IPS DF 6.9 (cell line): Measurements from ENCODE around the gene ACTL7B.
"Not testable (repeated sequence)": the region's sequence is repeated elsewhere in the genome, so short reads cannot be mapped to it uniquely, and the experiment has no call there.

Experiments used
- DNase-seq: peaks from one replicate; pipeline ENCODE4 v3.0.0-alpha.2; 2013; ENCODE audit warnings: low read depth, low spot score
- H3K27ac ChIP-seq: one replicate; pipeline ENCODE4 v1.5.1; 2013; ENCODE audit warnings: low read length, control low read depth
- H3K27me3 ChIP-seq: 2 replicates; pipeline ENCODE4 v1.6.1; 2013; ENCODE audit warnings: mild to moderate bottlenecking, low read length; ENCODE audit not compliant: control insufficient read depth, insufficient read depth
- H3K36me3 ChIP-seq: 2 replicates; pipeline ENCODE4 v1.6.1; 2013; ENCODE audit warnings: low read length; ENCODE audit not compliant: control insufficient read depth, insufficient read depth
- H3K4me1 ChIP-seq: 2 replicates; pipeline ENCODE4 v1.6.1; 2013; ENCODE audit warnings: low read length; ENCODE audit not compliant: control insufficient read depth, insufficient read depth
- H3K4me3 ChIP-seq: 2 replicates; pipeline ENCODE4 v1.5.1; 2013; ENCODE audit warnings: mild to moderate bottlenecking, low read length
- H3K9me3 ChIP-seq: 2 replicates; pipeline ENCODE4 v1.6.1; 2013; ENCODE audit warnings: low read length, inconsistent platforms; ENCODE audit not compliant: control insufficient read depth, insufficient read depth
- WGBS: extraction: QIAGEN DNeasy Blood & Tissue Kit; methylation state at CpG from one replicate; pipeline ENCODE4 v1.1.7; 2013; ENCODE audit warnings: mixed read lengths, missing lambda C conversion rate; ENCODE audit not compliant: insufficient read length, insufficient coverage; 5-methylcytosine and 5-hydroxymethylcytosine counted together

The ACTL7B gene

DNA sequence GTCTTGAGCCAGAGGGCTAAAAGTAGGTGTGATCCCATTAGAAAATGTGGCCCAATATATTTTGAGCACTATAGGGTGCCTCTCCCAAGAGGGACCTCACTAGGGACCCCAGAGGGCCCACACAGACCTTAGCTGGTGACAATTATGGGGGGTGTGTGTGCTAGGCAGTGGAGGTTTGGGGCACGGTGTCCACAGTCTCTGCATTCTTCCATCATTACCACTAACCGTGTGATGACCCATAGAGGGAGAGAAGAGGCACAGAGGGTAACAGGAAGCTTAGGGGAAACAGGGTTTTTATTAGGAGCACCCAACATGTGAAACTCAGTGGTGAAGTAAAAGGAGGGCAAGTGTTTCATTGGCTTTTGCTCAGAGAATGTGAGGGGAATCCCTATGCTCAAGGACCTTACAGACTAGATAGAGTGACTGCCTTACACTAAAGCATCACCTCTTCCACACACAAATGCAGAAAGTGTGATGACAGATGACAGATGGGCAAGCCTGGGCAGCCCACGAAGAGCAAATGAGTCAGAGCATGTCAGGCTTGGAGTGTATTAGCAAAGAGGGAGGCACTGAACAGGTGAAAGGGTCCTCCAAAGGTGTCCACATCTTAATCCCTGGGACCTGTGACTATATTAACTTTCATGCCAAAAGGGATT lies 3.8 kb upstream of the ACTL7B start:
- no peaks in the 10 kb centered on the region for H3K36me3 ChIP-seq
- H3K4me3 ChIP-seq, result no peak overlapping the region
- WGBS, result no CpG with 5 or more reads among the region's 3 CpGs
- H3K27me3 ChIP-seq, result no peaks in the 10 kb centered on the region
- H3K4me1 ChIP-seq, result no peaks in the 10 kb centered on the region
- H3K27ac ChIP-seq, result no peak overlapping the region
- no peak for DNase-seq
- no peaks in the 10 kb centered on the region for H3K9me3 ChIP-seq

DNA sequence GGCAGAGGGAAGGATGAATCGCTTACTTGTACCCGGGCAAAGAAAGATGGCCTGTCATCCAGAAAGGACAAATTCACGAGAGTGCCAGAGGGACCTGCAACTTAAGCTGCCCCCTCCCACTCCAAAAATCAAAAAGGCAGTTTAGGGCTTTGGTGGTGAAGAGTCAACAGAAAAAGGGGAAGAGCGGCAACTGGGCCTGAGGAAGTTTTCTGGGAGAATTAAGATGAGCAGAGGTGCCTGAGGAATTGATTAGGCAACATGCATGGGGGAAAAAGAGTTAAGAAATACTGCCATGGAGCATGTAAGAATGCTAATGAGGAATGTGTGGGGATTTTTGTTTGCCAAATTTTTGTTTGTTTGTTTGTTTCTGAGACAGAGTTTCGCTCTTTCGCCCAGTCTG lies 1.8 kb upstream of the ACTL7B start:
- WGBS, result no CpG with 5 or more reads among the region's 6 CpGs
- H3K9me3 ChIP-seq, result no peaks in the 10 kb centered on the region
- no peak for DNase-seq

DNA sequence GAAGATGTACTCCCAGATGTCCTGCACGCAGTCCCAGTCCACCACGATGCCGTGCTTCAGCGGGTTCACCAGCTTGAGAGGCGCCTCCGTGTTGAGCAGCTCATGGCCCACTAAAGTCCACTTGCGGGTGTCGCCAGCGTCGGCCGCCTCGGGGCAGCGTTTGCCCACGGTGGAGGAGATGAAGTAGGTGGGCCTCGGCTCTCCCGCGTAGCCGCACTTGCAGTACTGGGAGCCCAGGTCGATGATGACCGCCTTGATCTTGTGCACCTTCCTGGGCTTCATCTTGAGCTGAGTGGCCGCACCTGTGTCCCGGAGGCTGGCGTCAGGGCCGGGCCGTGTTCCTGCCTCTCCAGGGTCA lies 278 bp downstream of the ACTL7B start:
- WGBS, result no CpG with 5 or more reads among the region's 25 CpGs
- Histone ChIP-seq H3K27ac (no peak overlapping the region), H3K27me3 (no peaks in the 10 kb centered on the region), H3K9me3 (no peaks in the 10 kb centered on the region), H3K36me3 (no peaks in the 10 kb centered on the region), H3K4me1 (no peaks in the 10 kb centered on the region), H3K4me3 (no peak overlapping the region)
- no peak for DNase-seq

More for the DNA sequence above, 1.8 kb upstream of the ACTL7B start:
- no peak overlapping the region for H3K4me3 ChIP-seq
- H3K36me3 ChIP-seq, result no peaks in the 10 kb centered on the region
- H3K27me3 ChIP-seq, result no peaks in the 10 kb centered on the region
- H3K4me1 ChIP-seq, result no peaks in the 10 kb centered on the region
- H3K27ac ChIP-seq, result no peak overlapping the region

DNA sequence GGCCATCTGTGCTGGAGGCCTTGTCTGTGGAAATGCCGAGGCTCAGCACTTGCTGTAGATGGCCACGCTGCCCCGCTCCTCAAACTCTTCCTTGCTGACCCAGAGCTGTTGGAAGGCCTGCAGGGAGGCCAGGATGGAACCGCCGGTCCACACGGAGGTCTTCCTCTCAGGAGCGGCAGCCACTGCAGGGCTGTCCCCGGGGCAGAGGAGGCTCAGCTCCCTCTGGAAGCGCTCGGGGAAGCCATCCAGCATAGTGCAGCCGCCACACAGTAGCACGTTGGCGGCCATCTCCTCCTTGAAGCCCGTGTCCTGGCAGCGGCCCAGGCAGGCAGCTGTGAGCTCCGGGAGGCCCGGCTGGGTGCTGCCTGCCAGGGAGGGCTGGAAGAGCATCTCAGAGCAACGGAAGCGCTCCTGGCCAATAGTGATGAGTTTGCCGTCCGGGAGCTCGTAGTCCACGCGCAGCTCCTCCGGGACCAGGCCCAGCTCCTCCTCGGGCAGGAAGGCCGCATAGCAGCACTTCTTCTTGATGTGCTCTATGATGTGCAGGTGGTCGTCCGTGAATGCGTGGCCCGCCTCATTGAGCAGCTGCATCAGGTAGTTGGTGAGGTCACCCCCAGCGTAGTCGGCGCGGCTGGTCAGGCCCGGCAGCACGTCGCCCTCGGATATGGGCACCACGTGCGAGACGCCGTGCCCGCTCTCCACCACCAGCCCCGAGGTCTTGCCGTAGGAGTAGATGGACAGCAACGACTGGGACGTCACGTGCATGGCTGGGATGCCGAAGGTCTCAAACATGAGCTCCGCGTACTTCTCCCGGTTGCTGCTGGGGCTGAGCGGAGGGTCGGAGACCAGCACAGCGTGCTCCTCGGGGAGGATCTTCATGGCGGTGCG lies 901 bp downstream of the ACTL7B start:
- Histone ChIP-seq H3K9me3 (no peaks in the 10 kb centered on the region), H3K4me3 (no peak overlapping the region), H3K27ac (no peak overlapping the region), H3K4me1 (no peaks in the 10 kb centered on the region), H3K27me3 (no peaks in the 10 kb centered on the region), H3K36me3 (no peaks in the 10 kb centered on the region)
- DNase-seq, result no peak
- no CpG with 5 or more reads among the region's 59 CpGs for WGBS

DNA sequence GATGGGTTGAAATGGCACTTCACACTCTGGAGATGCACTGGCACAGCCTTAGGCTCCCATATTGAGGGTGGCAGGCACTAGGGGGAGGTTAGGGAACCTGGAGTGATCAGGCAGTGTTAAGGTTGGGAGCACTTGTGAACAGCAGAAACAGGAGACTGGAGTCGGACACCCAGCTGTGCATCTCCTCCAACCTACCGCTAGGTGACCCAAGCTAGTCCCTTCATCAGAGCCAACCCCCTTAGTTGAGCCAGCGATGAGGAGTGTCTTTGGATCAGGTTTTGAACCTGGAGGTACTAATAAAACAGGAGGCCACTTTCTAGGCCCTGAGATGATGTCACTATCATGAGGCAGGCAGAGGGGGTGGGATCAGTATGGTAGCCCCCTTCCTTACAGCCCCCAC lies 1.7 kb downstream of the ACTL7B start:
- Histone ChIP-seq H3K27ac (no peak overlapping the region), H3K36me3 (no peaks in the 10 kb centered on the region), H3K27me3 (no peaks in the 10 kb centered on the region), H3K9me3 (no peaks in the 10 kb centered on the region), H3K4me3 (no peak overlapping the region), H3K4me1 (no peaks in the 10 kb centered on the region)
- WGBS, result no CpG with 5 or more reads among the region's 3 CpGs
- no peak for DNase-seq

DNA sequence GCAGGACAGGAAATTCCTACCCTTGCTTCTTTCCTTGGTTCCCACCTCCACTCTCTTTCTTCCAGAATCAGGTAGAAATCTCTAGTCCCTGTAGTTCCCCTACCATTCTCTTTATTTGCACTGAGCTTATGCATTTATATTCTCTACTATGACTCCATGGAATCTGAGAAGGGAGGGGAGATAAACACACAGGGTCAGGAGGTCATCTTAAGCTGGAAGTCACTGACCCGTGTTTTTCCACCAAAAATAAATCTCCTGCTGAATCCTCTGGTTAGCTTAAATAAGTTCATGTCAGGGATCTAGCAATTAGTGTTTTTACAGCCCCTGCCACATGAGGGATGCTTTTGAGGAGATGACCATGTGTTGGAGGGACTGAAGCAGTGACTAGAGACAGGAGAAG lies 3.7 kb downstream of the ACTL7B start:
- no peaks in the 10 kb centered on the region for H3K36me3 ChIP-seq
- H3K27me3 ChIP-seq, result no peaks in the 10 kb centered on the region
- no peak for DNase-seq
- H3K4me1 ChIP-seq, result no peaks in the 10 kb centered on the region
- H3K9me3 ChIP-seq, result no peaks in the 10 kb centered on the region
- H3K27ac ChIP-seq, result no peak overlapping the region
- no CpG with 5 or more reads among the region's 1 CpG for WGBS
- no peak overlapping the region for H3K4me3 ChIP-seq

DNA sequence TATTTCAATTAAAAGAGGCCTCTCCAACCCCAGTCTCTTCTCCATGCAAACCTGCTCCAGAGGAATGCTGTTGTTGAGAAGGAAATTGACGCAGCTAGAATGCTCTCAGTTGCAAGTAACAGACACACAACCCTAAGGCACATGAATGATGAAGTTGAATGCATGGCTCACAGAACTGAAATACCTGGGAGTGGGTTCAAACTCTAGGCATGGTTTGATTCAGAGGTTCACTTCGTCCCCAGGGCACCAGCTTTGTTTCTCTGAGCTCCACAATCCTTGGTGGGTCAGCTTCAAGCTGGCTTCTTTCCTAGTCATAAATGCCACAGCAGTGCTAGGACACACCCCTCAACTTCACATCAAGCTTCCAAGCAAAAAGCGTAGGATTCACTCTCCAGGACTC lies 4.6 kb downstream of the ACTL7B start:
- Histone ChIP-seq H3K9me3 (no peaks in the 10 kb centered on the region), H3K4me1 (no peaks in the 10 kb centered on the region), H3K36me3 (no peaks in the 10 kb centered on the region), H3K4me3 (no peak overlapping the region), H3K27me3 (no peaks in the 10 kb centered on the region), H3K27ac (no peak overlapping the region)
- WGBS, result no CpG with 5 or more reads among the region's 3 CpGs
- no peak for DNase-seq

DNA sequence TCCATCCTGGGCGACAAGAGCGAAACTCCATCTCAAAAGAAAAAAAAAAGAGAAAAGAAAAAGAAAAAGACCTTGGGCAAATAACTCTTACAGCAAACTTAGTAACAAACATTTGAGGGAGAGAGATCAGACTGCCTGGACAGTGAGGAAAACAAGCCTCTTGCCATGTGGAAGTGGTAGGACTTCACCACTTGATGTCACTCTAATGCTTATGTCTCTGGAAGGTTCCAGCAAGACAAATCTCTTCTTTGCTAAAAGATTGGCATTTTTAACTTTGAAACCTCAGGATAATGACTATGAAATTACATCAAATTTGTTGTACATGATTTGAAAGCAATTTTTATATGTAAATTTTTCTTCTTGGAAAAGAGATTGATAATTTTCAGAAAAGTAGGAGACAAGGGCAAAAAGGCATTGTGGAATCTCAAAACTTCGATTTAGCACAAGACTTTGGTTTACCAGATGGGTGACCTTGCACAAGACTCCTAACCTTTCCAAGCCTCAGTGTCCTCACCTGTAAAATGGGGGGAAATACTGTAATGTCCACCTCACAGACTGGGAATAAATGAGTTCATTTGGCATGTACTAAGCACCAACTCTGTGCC lies 5.4 kb downstream of the ACTL7B start:
- WGBS, result no CpG with 5 or more reads among the region's 3 CpGs
- H3K9me3 ChIP-seq, result no peaks in the 10 kb centered on the region
- no peak overlapping the region for H3K4me3 ChIP-seq
- no peaks in the 10 kb centered on the region for H3K36me3 ChIP-seq
- H3K27ac ChIP-seq, result no peak overlapping the region
- DNase-seq, result no peak
- H3K4me1 ChIP-seq, result no peaks in the 10 kb centered on the region
- H3K27me3 ChIP-seq, result no peaks in the 10 kb centered on the region

DNA sequence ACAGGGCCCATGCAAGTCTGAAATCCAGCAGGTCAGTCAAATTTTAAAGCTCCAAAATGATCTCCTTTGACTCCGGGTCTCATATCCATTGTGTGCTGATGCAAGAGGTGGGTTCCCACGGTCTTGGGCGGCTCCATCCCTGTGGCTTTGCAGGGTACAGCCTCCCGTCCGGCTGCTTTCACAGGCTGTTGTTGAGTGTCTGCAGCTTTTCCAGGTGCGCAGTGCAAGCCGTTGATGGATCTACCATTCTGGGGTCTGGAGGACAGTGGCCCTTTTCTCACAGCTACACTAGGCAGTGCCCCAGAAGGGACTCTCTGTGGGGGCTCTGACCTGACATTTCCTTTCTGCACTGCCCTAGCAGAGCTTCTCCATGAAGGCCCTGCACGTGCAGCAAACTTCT lies 7.5 kb downstream of the ACTL7B start:
- H3K4me1 ChIP-seq, H3K4me3 ChIP-seq, DNase-seq, H3K9me3 ChIP-seq, H3K27me3 ChIP-seq, H3K27ac ChIP-seq, H3K36me3 ChIP-seq: not testable (repeated sequence)
- WGBS, result no CpG with 5 or more reads among the region's 8 CpGs

DNA sequence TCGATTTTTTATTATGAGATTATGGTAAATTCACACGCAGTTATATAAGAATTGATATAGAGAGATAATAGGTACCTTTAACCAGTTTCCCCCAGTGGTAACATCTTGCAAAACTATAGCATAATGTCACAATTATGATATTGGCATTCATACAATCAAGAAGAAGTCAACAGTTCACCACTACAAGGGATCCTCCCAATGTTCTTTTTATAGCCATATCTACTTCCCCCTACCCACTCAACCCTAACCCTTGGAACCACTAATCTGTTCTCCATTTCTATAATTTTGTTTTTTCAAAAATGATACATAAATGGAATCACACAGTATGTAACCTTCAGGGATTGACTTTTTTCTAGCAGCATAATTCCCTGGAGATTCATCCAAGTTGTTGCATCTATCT lies 9.8 kb downstream of the ACTL7B start:
- DNase-seq, result no peak
- Histone ChIP-seq H3K27me3 (no peaks in the 10 kb centered on the region), H3K36me3 (no peaks in the 10 kb centered on the region), H3K4me3 (no peak overlapping the region), H3K9me3 (no peaks in the 10 kb centered on the region), H3K4me1 (no peaks in the 10 kb centered on the region), H3K27ac (no peak overlapping the region)
- 100% methylated on average over 1 of the region's 2 CpGs for whole genome bisulfite sequencing
